LHCN-M2 (cell line): ENCODE measurements around the gene SLC22A31. TPM values are rescaled to one million over a fixed set of nuclear protein-coding genes. Genes with fewer than 3 reads are reported as not detected.
"Not testable (repeated sequence)": the region's sequence is repeated elsewhere in the genome, so short reads cannot be mapped to it uniquely, and the experiment has no call there.

Experiments
- DNase-seq: peaks from one replicate; pipeline ENCODE4 v3.0.0-alpha.2; 2012; ENCODE audit warnings: low read depth
- total RNA-seq: library from RNA; depleted of rRNA; stranded (reverse); fragments of >200 nt; gene quantifications from 2 replicates; pipeline ENCODE4 v1.2.3, GENCODE V29; 2014

SLC22A31 gene
- total RNA-seq, 1 experiment from 2014 or later, result 0.06 TPM

DNA sequence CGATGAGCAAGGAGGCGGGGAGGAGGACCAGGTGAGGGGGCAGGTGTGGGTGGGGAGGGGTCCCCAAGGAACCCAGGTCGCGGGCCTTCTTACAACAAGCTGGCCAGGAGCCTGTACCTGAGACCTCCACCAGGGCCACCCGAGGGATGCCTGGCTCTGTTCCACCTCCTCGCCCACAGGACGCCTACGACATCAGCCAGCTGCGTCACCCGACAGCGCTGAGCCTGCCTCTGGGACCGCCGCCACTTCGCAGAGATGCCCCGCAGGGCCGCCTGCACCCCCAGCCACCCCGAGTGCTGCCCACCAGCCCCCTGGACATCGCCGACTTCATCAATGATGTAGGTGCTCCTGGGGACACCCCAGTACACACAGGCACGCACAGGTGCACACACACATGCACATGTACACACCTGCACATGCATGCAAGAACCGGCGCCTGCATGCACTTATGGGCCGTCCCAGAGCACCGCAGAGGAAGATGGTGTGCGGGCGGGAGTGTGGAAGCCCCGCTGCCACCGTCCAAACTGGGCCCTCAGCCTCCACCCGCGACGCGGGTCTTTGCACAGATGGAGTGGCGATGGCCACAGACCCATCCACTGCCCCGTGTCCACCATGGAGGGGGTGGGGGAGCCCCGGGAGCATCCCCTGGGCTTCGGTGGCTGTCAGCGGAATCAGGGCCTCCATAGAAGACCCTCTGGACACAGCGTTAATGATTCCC, 6.6 kb downstream of the SLC22A31 start:
- no peak for DNase-seq

GRCh38 chr16:89192956-89193575, 7.3 kb downstream of the SLC22A31 start:
- no peak for DNase-seq

GRCh38 chr16:89192186-89192955, 8.0 kb downstream of the SLC22A31 start:
- not testable (repeated sequence) for DNase-seq

- DNase-seq, result no peak
Observed at GRCh38 chr16:89191901-89192185, 8.5 kb downstream of the SLC22A31 start.

GRCh38 chr16:89191033-89191900, 9.1 kb downstream of the SLC22A31 start:
- no peak for DNase-seq

DNA sequence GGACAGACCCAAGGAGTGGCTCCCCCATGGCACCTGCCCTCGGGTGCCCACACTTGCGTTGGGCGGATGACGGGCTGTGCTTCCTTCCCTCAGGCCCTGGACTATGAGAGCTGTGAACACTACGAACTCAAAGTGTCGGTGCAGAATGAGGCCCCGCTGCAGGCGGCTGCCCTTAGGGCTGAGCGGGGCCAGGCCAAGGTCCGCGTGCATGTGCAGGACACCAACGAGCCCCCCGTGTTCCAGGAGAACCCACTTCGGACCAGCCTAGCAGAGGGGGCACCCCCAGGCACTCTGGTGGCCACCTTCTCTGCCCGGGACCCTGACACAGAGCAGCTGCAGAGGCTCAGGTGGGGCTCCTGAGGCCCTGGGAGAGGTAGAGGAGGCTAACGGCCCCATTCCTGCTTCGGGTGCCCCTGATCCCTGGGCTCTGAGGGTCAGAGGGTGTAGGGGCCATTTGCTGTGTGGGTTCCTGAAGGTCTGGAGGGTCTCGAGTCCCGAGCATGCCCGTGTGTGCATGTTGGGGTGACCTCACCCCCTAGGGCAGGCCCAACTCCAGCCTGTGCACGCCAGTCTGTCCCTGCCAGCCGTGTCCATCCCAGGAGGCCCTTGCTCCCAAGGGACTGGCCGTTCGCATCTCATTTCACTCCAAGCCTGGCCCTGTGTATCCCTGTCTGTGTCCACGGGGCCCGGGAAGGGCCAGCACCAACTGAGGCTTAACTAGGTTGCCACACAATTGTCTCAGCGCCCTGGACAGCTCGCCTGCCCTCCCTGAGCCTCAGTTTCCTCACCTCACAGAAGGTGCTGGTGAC, 10.0 kb downstream of the SLC22A31 start:
- DNase-seq, result no peak

- no peak for DNase-seq
Observed at GRCh38 chr16:89189358-89190025, 10.8 kb downstream of the SLC22A31 start.

GRCh38 chr16:89188471-89189357, 11.6 kb downstream of the SLC22A31 start:
- not testable (repeated sequence) for DNase-seq

GRCh38 chr16:89187770-89188392, 12.5 kb downstream of the SLC22A31 start:
- DNase-seq, result no peak

GRCh38 chr16:89187032-89187769, 13.1 kb downstream of the SLC22A31 start:
- no peak for DNase-seq

GRCh38 chr16:89186593-89187031, 13.7 kb downstream of the SLC22A31 start:
- not testable (repeated sequence) for DNase-seq

DNA sequence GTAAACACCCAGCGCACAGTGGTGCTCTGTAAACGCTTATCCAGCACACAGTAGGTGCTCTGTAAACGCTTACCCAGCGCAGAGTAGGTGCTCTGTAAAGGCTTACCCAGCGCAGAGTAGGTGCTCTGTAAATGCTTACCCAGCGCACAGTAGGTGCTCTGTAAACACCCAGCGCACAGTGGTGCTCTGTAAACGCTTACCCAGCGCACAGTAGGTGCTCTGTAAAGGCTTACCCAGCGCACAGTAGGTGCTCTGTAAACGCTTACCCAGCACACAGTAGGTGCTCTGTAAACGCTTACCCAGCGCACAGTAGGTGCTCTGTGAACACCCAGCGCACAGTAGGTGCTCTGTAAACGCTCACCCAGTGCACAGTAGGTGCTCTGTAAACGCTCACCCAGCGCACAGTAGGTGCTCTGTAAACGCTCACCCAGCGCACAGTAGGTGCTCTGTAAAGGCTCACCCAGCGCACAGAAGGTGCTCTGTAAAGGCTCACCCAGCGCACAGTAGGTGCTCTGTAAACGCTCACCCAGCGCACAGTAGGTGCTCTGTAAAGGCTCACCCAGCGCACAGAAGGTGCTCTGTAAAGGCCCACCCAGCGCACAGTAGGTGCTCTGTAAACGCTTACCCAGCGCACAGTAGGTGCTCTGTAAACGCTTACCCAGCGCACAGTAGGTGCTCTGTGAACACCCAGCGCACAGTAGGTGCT, 14.3 kb downstream of the SLC22A31 start:
- not testable (repeated sequence) for DNase-seq

DNA sequence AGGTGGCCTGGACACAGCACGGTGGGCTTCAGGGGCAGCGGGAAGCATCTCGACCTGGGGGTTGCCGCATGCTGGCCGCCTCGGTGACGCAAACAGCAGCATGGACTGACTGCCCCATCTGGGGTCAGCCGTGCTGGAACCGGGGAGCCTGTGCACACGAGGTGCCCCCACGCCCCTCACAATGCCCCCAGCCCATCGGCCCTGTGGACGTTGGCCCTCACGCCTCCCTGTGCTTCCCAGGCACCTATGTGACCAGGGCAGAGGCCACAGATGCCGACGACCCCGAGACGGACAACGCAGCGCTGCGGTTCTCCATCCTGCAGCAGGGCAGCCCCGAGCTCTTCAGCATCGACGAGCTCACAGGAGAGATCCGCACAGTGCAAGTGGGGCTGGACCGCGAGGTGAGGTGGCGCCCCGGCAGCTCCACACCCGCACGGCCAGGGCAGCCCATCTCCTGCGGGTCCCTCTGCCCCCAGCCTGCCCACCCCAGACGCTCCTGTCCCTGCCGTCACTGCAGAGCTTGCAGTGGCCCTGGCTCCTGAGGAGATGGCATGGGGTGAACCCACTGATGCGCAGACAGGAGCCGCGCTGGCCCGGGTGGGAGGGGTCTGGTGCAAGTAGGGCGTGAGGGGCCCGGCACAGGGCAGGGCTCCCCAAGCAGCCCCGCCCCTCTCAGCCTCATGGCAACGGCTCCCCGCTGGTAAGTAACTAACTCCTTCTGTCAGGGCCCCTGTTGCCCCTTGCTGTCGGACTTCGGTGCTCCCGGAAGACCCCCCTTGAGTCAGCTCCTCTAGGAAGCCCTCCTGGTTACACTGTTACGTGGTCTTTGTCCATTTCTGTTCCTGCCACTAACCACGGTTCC, 15.2 kb downstream of the SLC22A31 start:
- DNase-seq, result peak; percentile 39

DNA sequence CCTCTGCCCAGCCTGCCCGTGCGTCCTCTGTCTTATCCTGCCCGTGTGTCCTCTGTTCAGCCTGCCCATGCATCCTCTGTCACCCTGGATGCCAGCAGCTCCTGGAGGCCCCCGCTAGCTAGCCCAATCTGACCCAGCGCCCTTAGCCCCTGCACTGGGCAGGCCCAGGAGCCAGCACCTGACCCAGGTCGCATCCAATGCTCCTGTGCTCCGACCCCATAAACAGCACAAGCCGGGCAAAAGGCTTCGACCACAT, 15.7 kb downstream of the SLC22A31 start:
- no peak for DNase-seq

- DNase-seq, result no peak
Observed at GRCh38 chr16:89183975-89184676, 16.2 kb downstream of the SLC22A31 start.

DNA sequence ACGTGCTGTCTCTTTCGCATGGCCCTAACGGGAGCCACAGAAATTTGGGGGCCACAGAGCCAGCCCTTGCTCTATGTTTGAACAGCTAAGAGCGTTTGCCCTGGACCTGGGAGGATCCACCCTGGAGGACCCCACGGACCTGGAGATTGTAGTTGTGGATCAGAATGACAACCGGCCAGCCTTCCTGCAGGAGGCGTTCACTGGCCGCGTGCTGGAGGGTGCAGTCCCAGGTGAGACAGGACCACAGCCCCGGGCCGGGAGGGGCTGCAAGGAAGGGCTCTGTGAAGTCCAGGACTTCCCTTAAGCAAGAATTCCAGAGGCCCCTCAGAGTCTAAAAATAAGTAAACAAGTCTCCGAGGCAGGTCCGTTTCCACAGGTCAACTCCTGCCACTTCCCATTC, 16.9 kb downstream of the SLC22A31 start:
- DNase-seq, result no peak
